Raji (cell line): ENCODE measurements around the gene DMGDH.

Experiments used
- POLR2A ChIP-seq: IDR thresholded peaks from 2 replicates; pipeline ENCODE4 v1.6.1; 2011; ENCODE audit warnings: low read depth, low read length, control low read depth; ENCODE audit not compliant: insufficient read depth

DMGDH gene

GRCh38 chr5:78974011-78974410 is 95.5 kb downstream of the DMGDH start:
- TF ChIP-seq POLR2A = no peak

- no peak for TF ChIP-seq POLR2A
Observed at GRCh38 chr5:78972654-78973428, 96.6 kb downstream of the DMGDH start.

- no peak for TF ChIP-seq POLR2A
Observed at GRCh38 chr5:78971998-78972397, 97.5 kb downstream of the DMGDH start.

GRCh38 chr5:78968781-78969180 is 100.7 kb downstream of the DMGDH start:
- no peak for TF ChIP-seq POLR2A

GRCh38 chr5:78964889-78965288 is 104.6 kb downstream of the DMGDH start:
- TF ChIP-seq POLR2A = no peak

GRCh38 chr5:78961743-78962142 is 107.7 kb downstream of the DMGDH start:
- TF ChIP-seq POLR2A = no peak

GRCh38 chr5:78959767-78960166 is 109.7 kb downstream of the DMGDH start:
- TF ChIP-seq POLR2A = no peak

GRCh38 chr5:78958672-78959445 is 110.6 kb downstream of the DMGDH start:
- no peak for TF ChIP-seq POLR2A

- no peak for TF ChIP-seq POLR2A
Observed at GRCh38 chr5:78956901-78957300, 112.6 kb downstream of the DMGDH start.

- TF ChIP-seq POLR2A = no peak
Observed at GRCh38 chr5:78953092-78953800, 116.2 kb downstream of the DMGDH start.
